ENCODE measurements around the gene GRIP2.

Gene GRIP2

DNA sequence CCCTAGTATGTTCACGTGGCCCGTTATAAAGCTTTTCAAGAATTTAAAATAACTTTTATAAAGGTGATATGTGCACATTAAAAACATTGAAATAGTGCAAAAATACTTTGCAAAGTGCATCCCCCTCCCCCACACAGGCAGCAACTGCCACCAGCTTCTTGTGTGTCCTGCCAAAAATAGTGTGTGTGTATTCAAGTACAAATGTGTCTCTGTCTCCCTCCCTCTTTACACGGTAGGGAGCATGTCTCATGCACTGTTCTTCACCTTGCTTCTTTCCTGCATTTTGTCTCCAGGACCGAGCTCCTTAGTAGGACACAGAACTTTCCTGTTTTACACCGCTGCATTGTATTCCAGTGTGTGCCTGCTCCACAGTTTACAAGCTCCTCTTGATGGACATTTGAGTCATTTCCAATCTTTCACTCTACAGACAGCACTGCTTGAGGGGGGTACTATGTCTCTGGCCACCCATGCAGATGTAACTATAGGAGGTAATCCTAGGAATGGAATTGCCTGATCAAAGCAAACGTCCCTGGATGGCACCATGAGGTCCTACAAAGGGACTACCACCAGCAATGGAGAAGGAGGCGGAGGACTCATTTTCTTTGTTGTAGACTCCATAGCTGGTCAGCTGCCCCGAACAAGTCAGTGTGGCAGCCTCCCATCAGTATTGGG, 85.4 kb downstream of the GRIP2 start:
- no peaks in the 10 kb centered on the region for H3K9me2 ChIP-seq (ENCODE audit: low read depth, low read length)
- H3K9ac ChIP-seq (ENCODE audit: low read length) = no peak overlapping the region
- no peaks in the 10 kb centered on the region for H3K27me3 ChIP-seq (ENCODE audit: insufficient read depth, low read length)
- H3F3A ChIP-seq (ENCODE audit: insufficient read depth, low read length) = no peaks in the 10 kb centered on the region
- no peaks in the 10 kb centered on the region for H3K79me2 ChIP-seq (ENCODE audit: insufficient read depth, low read length)
- no peaks in the 10 kb centered on the region for H4K20me1 ChIP-seq (ENCODE audit: insufficient read depth, low read length)
- no peak overlapping the region for H3K27ac ChIP-seq (ENCODE audit: low read depth, low read length, poor library complexity, severe bottlenecking)
- no peaks in the 10 kb centered on the region for H3K9me3 ChIP-seq (ENCODE audit: low read length)
- no peak overlapping the region for H2AFZ ChIP-seq (ENCODE audit: low read length)
- peaks cover 82% of the 10 kb centered on the region; the same call in 1 of the 2 replicates for H3K36me3 ChIP-seq (ENCODE audit: insufficient read depth, low read length)
- TF ChIP-seq EZH2 (IDR thresholded peaks at IDR 0.05; ENCODE audit: borderline replicate concordance, low read length) = no peak
- TF ChIP-seq, protein P1, sequence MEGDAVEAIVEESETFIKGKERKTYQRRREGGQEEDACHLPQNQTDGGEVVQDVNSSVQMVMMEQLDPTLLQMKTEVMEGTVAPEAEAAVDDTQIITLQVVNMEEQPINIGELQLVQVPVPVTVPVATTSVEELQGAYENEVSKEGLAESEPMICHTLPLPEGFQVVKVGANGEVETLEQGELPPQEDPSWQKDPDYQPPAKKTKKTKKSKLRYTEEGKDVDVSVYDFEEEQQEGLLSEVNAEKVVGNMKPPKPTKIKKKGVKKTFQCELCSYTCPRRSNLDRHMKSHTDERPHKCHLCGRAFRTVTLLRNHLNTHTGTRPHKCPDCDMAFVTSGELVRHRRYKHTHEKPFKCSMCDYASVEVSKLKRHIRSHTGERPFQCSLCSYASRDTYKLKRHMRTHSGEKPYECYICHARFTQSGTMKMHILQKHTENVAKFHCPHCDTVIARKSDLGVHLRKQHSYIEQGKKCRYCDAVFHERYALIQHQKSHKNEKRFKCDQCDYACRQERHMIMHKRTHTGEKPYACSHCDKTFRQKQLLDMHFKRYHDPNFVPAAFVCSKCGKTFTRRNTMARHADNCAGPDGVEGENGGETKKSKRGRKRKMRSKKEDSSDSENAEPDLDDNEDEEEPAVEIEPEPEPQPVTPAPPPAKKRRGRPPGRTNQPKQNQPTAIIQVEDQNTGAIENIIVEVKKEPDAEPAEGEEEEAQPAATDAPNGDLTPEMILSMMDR (IDR thresholded peaks at IDR 0.05; ENCODE audit: low read length) = no peak
- H3K4me2 ChIP-seq (ENCODE audit: low read length) = no peak overlapping the region
- peaks cover 35% of the 10 kb centered on the region for H3K4me1 ChIP-seq (ENCODE audit: insufficient read depth, low read length, severe bottlenecking)
- H3K4me3 ChIP-seq (ENCODE audit: low read depth, low read length, poor library complexity, severe bottlenecking) = no peak overlapping the region

DNA sequence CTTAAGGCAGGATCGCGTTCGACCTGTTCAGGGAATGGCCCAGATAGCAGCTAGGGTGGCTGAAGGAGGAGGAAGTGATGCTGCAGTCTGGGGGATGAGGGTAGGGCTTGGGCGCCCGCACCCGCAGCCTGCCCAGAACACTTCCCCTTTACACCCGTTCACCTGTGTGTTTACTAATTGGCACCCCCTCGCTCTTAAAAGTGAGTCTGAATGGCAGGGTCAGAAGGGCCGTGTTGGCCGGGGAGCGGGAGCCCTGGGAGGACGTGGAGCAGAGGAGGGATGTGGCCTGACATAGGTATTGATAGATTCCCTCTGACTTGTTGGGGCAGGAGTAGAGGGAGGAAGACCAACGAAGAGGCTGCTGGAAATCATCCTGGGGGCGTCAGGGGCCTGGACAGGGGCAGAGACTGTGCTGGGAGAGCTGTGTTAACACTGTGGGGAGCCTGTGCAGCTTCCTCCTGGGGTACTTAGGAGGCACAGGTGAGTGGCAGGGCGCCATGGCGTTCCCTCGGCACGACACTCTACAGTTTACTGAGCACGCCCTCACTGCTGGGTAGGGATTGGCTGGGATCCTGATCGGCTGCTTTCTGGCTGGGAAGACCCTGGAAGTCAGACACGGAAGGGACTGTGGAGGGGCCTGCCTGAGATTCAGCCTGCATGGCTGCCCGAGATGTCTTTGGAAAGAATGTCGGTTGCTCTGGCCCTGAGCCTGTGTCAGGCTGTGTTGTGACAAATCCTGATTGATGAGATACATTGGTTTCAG, 86.1 kb downstream of the GRIP2 start:
- no peak overlapping the region for H2AFZ ChIP-seq (ENCODE audit: low read length)
- H3K4me1 ChIP-seq (ENCODE audit: insufficient read depth, low read length, severe bottlenecking) = peaks cover 35% of the 10 kb centered on the region
- peaks cover 81% of the 10 kb centered on the region for H3K36me3 ChIP-seq (ENCODE audit: insufficient read depth, low read length)
- H3K9me2 ChIP-seq (ENCODE audit: low read depth, low read length) = no peaks in the 10 kb centered on the region
- no peak for TF ChIP-seq EZH2 (IDR thresholded peaks at IDR 0.05; ENCODE audit: borderline replicate concordance, low read length)
- TF ChIP-seq, protein P1 (IDR thresholded peaks at IDR 0.05; ENCODE audit: low read length) = no peak
- H3K27me3 ChIP-seq (ENCODE audit: insufficient read depth, low read length) = no peaks in the 10 kb centered on the region
- H3F3A ChIP-seq (ENCODE audit: insufficient read depth, low read length) = no peaks in the 10 kb centered on the region
- H3K79me2 ChIP-seq (ENCODE audit: insufficient read depth, low read length) = no peaks in the 10 kb centered on the region
- no peak overlapping the region for H3K4me2 ChIP-seq (ENCODE audit: low read length)
- no peaks in the 10 kb centered on the region for H4K20me1 ChIP-seq (ENCODE audit: insufficient read depth, low read length)
- H3K4me3 ChIP-seq (ENCODE audit: low read depth, low read length, poor library complexity, severe bottlenecking) = no peak overlapping the region
- no peaks in the 10 kb centered on the region for H3K9me3 ChIP-seq (ENCODE audit: low read length)
- H3K9ac ChIP-seq (ENCODE audit: low read length) = no peak overlapping the region; the same call in 1 of the 2 replicates
- peak overlapping the region; percentile 87 for H3K27ac ChIP-seq (ENCODE audit: low read depth, low read length, poor library complexity, severe bottlenecking)

DNA sequence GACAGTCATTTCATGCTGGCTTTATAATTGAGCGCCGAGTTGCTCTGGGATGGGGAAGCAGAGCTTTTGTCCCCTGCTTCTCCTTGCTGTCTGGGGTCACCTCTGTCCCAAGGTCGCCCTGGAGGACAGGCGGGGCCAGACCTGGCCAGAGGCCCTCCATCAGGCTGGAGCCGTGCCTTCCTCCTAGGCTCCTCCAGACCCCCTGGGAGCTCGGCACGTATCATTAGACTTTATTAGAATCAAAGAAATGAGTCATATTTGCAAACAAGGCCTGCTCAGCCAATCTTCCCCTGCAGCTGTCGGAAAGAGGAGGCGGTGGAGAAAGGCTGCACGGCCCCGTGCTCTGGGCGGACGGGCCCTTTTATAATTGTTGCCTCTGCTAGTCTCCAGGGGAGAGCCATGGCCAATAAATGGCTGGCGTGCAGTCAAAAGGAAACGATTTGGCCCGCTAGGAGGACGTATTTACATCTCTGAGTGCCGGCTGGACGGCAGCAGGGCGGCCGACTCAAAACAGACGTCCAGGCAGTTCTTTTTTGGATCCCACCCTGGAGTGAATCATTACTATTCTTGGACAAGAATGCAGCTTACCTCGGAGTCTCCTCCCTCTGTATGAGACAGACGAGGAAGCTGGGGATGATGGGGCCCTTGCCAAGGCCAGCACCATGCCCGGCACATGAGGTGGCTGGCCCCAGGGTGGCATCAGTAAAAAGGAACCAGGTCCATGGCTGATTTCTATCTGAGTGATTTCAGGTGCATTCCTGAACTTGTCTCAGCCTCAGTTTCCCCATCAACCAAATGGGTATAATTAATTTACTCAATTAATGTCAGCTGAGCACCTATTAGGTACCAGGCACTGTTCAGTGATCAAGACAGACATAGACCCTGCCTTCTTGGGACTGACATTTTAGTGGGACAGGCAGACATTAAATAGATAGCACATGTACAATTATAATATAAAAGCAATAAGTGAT, 87.1 kb downstream of the GRIP2 start:
- peak overlapping the region; percentile 20; the same call in 1 of the 2 replicates for H3K4me2 ChIP-seq (ENCODE audit: low read length)
- H3K36me3 ChIP-seq (ENCODE audit: insufficient read depth, low read length) = peaks cover 81% of the 10 kb centered on the region
- H3K27ac ChIP-seq (ENCODE audit: low read depth, low read length, poor library complexity, severe bottlenecking) = peak overlapping the region; percentile 87
- no peaks in the 10 kb centered on the region for H3K9me2 ChIP-seq (ENCODE audit: low read depth, low read length)
- H2AFZ ChIP-seq (ENCODE audit: low read length) = no peak overlapping the region
- no peaks in the 10 kb centered on the region for H3K9me3 ChIP-seq (ENCODE audit: low read length)
- no peak for TF ChIP-seq EZH2 (IDR thresholded peaks at IDR 0.05; ENCODE audit: borderline replicate concordance, low read length)
- TF ChIP-seq, protein P1 (IDR thresholded peaks at IDR 0.05; ENCODE audit: low read length) = no peak
- H3F3A ChIP-seq (ENCODE audit: insufficient read depth, low read length) = no peaks in the 10 kb centered on the region
- no peaks in the 10 kb centered on the region for H3K79me2 ChIP-seq (ENCODE audit: insufficient read depth, low read length)
- peaks cover 33% of the 10 kb centered on the region for H3K4me1 ChIP-seq (ENCODE audit: insufficient read depth, low read length, severe bottlenecking)
- peak overlapping the region; percentile 13; the same call in 1 of the 2 replicates for H3K9ac ChIP-seq (ENCODE audit: low read length)
- H3K27me3 ChIP-seq (ENCODE audit: insufficient read depth, low read length) = no peaks in the 10 kb centered on the region
- no peak overlapping the region for H3K4me3 ChIP-seq (ENCODE audit: low read depth, low read length, poor library complexity, severe bottlenecking)
- H4K20me1 ChIP-seq (ENCODE audit: insufficient read depth, low read length) = no peaks in the 10 kb centered on the region

All from OCI-LY1 (cell line).